T-helper 2 cell (primary cell): ENCODE results near the gene C12orf60.

Experiments
- DNase-seq, 5 experiments: peaks; one replicate each; pipeline versions ENCODE4 v3.0.0 to v3.0.0-alpha.2; 2012 to 2022

The C12orf60 gene

GRCh38 chr12:14776236-14776961, 27.1 kb upstream of the C12orf60 start:
- DNase-seq = peak in 1 of 5 experiments; percentile 49

- no peak for DNase-seq
These were observed 26.2 kb upstream of the C12orf60 start for GRCh38 chr12:14777271-14777670.

GRCh38 chr12:14779834-14780233, 23.6 kb upstream of the C12orf60 start:
- DNase-seq = no peak

- DNase-seq = no peak
These were observed 22.6 kb upstream of the C12orf60 start for GRCh38 chr12:14780859-14781258.

GRCh38 chr12:14781563-14781962, 21.9 kb upstream of the C12orf60 start:
- no peak for DNase-seq

GRCh38 chr12:14782756-14783155, 20.7 kb upstream of the C12orf60 start:
- DNase-seq = no peak

GRCh38 chr12:14784471-14784870, 19.0 kb upstream of the C12orf60 start:
- no peak for DNase-seq

- no peak for DNase-seq
These were observed 17.9 kb upstream of the C12orf60 start for GRCh38 chr12:14785568-14785967.

- no peak for DNase-seq
These were observed 8.4 kb upstream of the C12orf60 start for GRCh38 chr12:14795028-14795448.

GRCh38 chr12:14802247-14802646, 1.2 kb upstream of the C12orf60 start:
- no peak for DNase-seq

GRCh38 chr12:14802721-14803010, 804 bp upstream of the C12orf60 start:
- DNase-seq = no peak

GRCh38 chr12:14803830-14804160, 325 bp downstream of the C12orf60 start:
- no peak for DNase-seq

GRCh38 chr12:14810167-14810952, 6.9 kb downstream of the C12orf60 start:
- DNase-seq = no peak

GRCh38 chr12:14810953-14811483, 7.5 kb downstream of the C12orf60 start:
- no peak for DNase-seq

GRCh38 chr12:14811486-14811885, 8.0 kb downstream of the C12orf60 start:
- no peak for DNase-seq

- no peak for DNase-seq
These were observed 10.5 kb downstream of the C12orf60 start, which contains the start of gene SMCO3 for GRCh38 chr12:14814014-14814413. Gene SMCO3, minus strand, starts transcription at chr12:14814182. Its CDS starts 7,502 bp downstream, at chr12:14806680.

- no peak for DNase-seq
These were observed 20.7 kb downstream of the C12orf60 start for GRCh38 chr12:14824012-14824634.

- no peak for DNase-seq
These were observed 21.8 kb downstream of the C12orf60 start for GRCh38 chr12:14825256-14825655.

GRCh38 chr12:14826491-14826890, 23.0 kb downstream of the C12orf60 start:
- DNase-seq = no peak

- no peak for DNase-seq
These were observed 23.6 kb downstream of the C12orf60 start for GRCh38 chr12:14827043-14827442.

- peak in 1 of 5 experiments; percentile 21 for DNase-seq
These were observed 25.4 kb downstream of the C12orf60 start for GRCh38 chr12:14828892-14829291.

- DNase-seq = no peak
These were observed 29.9 kb downstream of the C12orf60 start for GRCh38 chr12:14833336-14833735.

- DNase-seq = no peak
These were observed 30.5 kb downstream of the C12orf60 start for GRCh38 chr12:14833952-14834351.

- no peak for DNase-seq
These were observed 31.0 kb downstream of the C12orf60 start for GRCh38 chr12:14834509-14834908.
